OCI-LY3 (cell line): Measurements from ENCODE around the gene ANTXR2.

Experiments
- CTCF ChIP-seq: fragments of 200-600, 300-600 bp; sonication (generic); IDR thresholded peaks from 2 replicates; pipeline ENCODE4 v1.5.1; 2014; ENCODE audit warnings: antibody characterized with exemption, low read length, low read depth
- EZH2phosphoT487 ChIP-seq: fragments of 200-600 bp; shearing (Covaris generic); IDR thresholded peaks from 2 replicates; pipeline ENCODE4 v1.6.1; 2018; ENCODE audit warnings: antibody characterized with exemption, mixed run types, low read depth

GRCh38 chr4:79958466-79959264 is 114.4 kb downstream of the ANTXR2 start:
- TF ChIP-seq CTCF (no peak), EZH2phosphoT487 (no peak)
